ENCODE data around the gene MFN1.

GRCh38 chr3:179436517-179436916 lies 89.0 kb downstream of the MFN1 start:
- TF ChIP-seq EZH2 (IDR thresholded peaks at IDR 0.05; ENCODE audit: insufficient read depth, poor library complexity, severe bottlenecking) (no peak), EZH2phosphoT487 (IDR thresholded peaks at IDR 0.05; ENCODE audit: insufficient read depth, low read depth) (no peak)
